Cardiac ventricle fibroblast (primary cell): ENCODE data around the gene RBMX2. TPM values are rescaled to one million over a fixed set of nuclear protein-coding genes. Genes with fewer than 3 reads are reported as not detected.

Experiments
- total RNA-seq: library from RNA; depleted of rRNA; stranded (reverse); fragments of >200 nt; gene quantifications from 2 replicates; pipeline ENCODE4 v1.2.3, GENCODE V29; 2015

RBMX2 gene, protein sequence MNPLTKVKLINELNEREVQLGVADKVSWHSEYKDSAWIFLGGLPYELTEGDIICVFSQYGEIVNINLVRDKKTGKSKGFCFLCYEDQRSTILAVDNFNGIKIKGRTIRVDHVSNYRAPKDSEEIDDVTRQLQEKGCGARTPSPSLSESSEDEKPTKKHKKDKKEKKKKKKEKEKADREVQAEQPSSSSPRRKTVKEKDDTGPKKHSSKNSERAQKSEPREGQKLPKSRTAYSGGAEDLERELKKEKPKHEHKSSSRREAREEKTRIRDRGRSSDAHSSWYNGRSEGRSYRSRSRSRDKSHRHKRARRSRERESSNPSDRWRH
- 18.8 and 21.1 TPM in 2 replicates for total RNA-seq

DNA sequence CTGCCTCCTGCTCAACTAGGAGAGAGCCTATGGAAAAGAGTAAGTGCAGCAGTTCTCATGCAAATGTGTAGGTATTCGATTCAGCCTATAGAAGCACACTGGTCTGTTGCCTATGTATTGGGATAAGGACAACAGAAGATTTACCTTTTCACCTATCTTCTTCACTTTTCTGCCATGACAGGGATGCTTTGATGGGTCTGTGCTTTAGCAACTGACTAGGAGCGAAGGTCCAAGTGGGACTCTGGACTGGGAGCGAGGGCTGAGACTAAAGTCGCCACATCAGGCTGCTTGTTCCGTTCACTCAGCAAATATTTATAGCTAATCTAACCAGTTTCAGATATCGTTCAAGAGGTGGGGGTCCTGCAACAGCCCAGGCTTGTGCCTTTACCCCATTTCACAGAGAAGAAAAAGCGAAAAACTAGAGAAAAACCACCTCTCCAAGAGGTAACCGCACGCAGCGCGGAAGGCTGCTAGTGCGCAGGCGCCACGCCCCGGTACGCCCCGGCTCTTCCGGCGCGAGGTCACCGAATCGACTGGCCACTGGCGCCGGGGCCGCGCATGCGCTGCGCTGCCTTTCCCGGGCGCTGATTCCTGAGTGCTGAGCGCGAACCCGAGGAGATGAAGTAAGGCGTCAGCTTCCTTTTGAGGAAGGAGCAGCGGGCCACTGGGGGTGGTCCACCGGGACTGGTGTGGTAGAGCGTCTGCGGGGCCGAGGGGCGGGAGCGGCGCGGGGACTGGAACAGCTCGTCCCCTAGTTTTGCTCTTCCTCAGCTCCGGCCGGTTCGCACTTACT, at the start of gene RBMX2:
TSS of gene RBMX2 (plus strand) at position 573 of the 793 bp plus-strand sequence. CDS start at position 619, 46 bp downstream.

DNA sequence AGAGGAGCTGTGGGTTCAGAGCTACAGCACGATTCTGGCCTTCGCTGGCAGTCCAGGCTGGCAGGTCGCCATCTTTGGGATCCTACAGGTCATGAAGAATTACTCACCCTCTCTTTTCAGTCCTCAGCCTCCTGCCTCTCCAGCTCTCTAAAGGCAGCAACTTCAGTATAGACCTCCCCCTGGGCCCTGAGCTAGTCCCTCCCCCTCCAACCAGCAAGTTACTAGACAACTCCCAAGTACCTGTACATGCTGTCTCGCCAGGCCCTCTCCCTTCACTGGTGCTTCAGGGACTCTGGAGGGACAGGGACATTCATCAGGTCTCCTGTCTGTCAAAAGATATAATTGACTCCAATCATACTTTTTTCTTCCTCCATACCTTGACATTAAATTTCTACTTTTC, 16.3 kb upstream of the RBMX2 start, which contains the start of gene GPR119:
TSS of gene GPR119 (minus strand) at position 155 of the 400 bp plus-strand sequence. CDS start 227 bp downstream, outside the sequence.

Other genes with a start within 250 kb of the RBMX2 start
- 17.4 and 24.1 TPM in 2 replicates for gene AIFM1, start 236.1 kb upstream of the RBMX2 start, total RNA-seq
- 0.15 and 0.19 TPM in 2 replicates for gene RAB33A, start 230.0 kb upstream of the RBMX2 start, total RNA-seq
- gene ZNF280C, start 133.1 kb upstream of the RBMX2 start, total RNA-seq, result 3.6 and 4.7 TPM in 2 replicates
- gene SLC25A14, start 62.1 kb upstream of the RBMX2 start, total RNA-seq, result 10.6 and 13.5 TPM in 2 replicates
- not detected in 2 replicates for gene GPR119, start 16.3 kb upstream of the RBMX2 start, total RNA-seq